Fibroblast of skin of scalp (primary cell): ENCODE measurements around the gene VRK1.

Source experiments
- DNase-seq: peaks from one replicate; pipeline ENCODE4 v3.0.0-alpha.2; 2013

Gene VRK1

DNA sequence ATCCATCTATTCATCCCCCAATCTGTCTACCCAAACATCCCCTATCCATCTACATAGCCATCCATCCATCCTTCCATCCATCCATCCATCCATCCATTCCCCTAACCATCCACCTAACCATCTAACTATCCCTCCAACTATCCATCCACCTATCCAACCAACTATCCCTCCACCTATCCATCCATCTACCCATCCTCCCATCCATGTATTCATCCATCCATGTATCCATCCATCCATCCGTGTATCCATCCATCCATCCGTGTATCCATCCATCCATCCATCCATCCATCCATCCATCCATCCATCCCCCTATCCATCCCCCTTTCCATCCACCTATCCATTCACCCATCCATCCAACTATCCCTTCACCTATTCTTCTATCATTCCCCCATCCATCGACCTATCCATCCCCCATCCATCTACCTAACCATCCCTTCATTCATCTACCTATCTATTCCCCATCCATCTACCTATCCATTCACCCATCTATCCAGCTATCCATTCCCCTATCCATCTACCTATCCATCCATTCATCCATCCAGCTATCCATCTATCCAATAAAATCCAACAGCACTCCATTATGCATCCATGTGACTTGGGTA, 131.7 kb downstream of the VRK1 start:
- DNase-seq, result no peak

DNA sequence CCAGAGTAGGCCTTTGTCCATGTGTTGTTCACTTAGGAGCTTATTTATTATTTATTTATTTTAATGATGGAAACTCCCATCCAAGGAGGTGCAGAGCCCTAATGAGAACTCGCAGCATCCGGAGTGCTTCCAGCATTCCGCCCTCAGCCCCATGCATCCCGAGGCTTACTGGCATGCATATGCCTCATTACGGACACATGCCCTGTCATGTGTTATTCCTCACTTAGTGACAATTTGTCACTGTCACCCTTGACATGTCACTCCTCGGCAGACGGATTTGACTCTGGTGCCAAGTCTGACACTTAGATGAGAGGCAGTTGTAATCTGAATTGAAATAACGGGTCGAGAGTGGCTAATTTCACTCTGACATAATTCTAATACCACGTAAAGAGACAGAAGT, 132.8 kb downstream of the VRK1 start:
- no peak for DNase-seq

DNA sequence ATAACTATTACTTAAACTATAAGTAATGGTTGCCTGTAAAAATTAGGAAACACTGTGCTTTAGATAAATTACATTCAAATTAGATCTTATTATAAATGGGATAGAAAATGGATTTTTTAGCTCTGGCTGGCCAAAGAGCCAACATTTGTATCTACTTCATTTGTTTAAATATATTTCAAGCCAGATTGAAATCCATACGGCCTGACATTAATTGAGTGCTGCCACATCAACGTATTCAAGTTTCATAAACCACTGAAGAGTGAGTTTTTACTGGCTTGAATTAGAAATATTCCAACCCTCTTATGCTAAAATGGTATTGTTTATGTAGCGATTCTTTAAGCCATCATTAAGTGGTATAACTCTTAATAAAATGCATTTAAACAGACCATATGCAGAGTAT, 133.3 kb downstream of the VRK1 start:
- no peak for DNase-seq
